ENCODE data around the gene RER1.
"Not testable (repeated sequence)": the region's sequence is repeated elsewhere in the genome, so short reads cannot be mapped to it uniquely, and the experiment has no call there.

RER1 gene

DNA sequence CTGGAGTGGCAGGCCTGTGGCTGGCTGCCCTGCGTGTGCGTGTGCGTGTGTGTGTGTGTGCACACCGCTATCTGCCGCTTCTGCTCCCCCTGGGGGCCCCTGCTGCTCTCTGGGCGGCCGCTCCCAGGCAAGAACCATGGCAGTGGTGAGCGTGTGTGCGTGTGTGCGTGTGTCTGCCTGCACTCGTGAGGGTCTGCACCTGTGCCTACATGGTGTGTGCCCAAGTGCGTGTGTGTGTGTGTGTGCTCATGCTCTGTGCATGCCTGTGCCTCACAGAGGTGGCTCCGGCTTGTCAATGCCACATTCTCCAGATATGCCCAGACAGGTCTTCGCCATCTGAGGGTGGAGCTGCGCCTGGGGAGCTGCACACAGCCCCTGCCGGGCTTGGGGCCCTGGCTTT is 39.5 kb downstream of the RER1 start:
- DNase-seq = no peak

DNA sequence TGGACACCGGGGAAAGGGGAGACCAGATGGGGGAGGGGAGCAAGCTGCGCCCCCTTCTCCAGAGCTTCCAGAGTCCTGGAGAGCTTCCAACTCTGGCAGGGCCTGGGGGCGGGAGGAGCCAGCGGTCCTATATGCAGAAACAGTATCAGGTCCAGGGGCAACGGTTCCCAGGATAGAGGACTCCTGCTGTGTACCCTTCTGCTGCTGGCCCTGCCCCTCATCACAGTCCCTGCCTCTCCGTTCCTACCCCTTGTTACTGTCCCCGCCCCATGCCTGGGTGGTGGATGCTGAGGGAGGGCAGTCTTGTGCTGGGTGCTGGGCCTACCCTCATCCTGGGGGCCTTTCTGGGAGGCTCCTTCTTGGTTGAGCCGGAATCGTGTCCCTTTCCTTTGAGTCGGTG is 39.9 kb downstream of the RER1 start:
- no peak for DNase-seq

DNA sequence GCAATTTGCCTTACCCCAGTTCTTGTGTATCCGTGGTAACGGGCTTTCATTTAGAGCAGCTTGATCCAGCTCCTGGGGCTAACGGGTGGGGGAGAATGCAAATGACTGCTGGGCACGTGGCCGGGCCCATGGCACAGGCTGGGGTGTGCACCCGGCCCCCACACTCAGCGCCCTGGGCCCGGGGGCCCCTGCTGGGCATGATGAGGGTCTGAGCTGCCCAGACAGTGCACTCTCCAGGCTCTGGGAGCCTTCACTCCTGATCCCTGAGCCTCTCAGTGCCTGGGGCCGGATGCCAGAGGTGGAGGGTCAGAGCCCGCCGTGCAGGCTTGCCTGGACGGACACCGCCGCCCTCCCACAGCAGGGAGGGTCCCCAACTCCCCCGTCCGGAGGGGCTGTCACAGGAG is 40.8 kb downstream of the RER1 start:
- DNase-seq = no peak

DNA sequence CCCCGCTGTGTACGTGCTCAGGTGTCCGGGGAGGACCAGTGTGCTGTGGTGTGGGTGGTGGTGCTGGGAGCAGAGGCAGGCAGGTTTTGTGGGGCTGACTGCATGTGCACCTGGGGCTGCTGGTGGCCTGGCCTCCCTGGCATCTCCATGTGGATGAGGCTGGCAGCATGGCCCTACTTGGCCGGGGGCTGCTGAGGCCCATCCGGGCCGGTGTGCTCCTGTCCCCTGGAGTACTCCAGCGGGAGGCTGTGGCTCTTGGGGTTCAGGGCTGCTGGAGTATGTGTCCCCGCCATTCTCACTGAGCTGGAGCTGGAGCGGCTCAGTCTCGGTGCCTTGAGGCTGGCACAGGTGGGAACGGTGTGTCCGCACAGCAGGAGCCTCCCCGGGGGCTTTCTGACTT is 41.6 kb downstream of the RER1 start:
- DNase-seq = no peak

DNA sequence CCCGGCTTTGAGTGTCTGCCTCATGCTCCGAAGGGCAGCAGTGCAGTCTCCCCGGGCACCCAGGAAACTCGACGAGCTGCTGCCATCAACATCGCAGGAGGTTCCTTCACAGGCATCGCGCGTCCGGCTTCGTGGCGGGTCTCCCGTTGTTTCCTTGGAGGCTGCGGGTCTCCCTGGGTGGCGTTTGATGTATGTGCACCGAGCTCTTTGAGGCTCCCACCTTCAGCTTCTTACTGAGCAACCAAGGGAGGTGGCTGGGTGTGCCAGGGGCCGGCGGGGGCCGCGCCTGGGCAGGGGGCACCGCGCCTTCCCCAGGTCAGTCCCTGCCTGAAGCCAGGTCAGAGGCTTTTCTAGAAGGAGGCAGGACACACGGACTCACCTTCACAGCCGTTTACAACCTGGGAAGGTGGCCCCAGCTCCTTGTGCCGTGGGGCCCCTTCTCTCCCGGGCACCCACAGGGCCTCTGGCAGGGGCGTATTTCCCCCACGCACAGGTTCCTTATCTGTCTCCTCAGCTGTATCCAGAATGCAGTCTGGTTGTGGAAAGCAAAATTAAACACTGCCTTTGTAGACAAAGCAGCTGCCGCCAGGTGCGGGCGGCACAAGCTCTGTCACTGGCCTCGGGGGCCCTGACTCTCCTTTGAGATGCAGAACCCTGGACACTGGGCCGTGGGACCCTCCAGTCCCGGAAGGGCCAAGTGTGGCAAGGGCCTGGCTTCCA is 42.5 kb downstream of the RER1 start:
- no peak for DNase-seq

DNA sequence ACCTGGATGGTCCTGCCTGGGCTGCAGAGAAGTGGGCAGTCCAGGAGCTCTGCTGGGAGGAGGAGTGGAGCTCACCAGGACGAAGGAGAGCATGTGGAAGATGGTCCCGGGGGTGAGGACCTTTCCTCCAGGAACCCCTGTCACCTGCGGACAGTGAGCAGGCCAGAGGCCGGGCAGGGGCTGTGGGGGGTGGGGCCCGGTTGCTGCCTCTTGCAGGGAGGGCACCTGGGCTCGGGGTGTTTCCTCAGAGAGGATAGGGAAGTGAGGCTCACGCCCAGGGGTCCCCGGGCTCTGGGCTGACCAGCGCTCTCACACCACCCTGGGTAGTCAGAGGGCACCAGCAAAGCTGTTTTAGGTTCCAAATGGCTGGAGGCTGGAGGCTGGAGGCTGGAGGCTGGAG is 43.5 kb downstream of the RER1 start:
- no peak for DNase-seq

DNA sequence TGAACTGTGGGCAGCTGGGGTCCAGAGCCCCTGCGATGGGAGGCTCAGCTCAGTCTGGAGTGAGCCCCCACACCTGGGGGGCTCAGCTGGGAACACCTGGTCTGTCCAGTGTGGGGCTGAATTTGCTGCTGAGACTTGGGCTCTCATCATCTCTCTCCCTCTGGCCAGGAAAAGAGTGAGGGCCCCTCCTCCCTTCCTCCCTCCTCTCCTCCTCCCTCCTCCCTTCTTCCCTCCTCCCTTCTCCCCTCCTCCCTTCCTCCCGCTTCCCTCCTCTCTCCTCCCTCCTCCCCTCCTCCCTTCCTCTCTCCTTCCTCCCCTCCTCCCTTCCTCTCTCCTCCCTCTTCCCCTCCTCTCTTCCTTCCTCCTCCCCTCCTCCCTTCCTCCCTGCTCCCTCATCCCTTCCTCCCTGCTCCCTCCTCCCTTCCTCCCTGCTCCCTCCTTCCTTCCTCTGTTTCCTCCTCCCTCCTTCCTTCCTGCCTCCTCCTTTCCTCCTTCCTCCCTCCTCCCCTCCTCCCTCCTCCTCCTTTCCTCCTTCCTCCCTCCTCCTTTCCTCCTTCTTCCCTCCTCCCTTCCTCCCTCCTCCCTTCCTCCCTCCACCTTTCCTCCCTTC is 44.2 kb downstream of the RER1 start:
- no peak for DNase-seq

DNA sequence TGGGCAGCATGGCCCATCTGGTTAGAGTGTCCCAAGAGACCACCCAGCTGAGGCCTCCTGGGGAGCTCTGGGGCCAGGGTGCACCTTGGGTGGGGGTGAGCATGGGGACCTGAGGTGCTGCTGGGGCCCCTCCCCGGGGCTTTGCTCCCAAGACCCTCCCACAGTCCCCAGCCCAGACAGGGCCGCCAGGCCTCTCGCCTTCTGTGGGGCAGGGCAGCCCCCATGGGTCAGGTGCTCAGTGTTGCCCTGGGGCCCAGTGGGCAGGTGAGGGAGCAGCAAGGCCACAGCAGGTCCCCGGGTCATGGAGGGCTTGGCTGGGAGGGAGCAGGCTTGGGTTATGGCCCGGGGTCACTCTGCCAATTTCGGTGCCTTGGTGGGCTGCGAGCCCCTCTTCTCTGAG is 45.2 kb downstream of the RER1 start:
- no peak for DNase-seq

DNA sequence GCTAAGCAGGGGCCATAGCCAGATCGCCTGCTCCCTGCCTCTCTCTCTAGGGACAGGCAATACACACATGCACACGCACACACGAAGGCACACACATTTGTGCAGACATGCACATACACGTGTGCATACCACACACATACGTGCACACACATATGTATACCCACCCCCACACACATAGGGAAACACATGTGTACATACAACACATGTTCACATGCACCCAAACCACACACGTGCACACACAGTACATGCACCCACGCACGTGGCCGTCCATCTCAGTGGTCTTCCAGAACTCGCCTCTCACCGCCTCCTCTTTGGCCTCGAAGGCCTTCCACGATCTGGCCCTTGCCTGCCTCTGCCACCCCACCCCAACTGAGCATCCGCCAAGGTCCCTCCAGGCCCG is 46.0 kb downstream of the RER1 start:
- DNase-seq = no peak

DNA sequence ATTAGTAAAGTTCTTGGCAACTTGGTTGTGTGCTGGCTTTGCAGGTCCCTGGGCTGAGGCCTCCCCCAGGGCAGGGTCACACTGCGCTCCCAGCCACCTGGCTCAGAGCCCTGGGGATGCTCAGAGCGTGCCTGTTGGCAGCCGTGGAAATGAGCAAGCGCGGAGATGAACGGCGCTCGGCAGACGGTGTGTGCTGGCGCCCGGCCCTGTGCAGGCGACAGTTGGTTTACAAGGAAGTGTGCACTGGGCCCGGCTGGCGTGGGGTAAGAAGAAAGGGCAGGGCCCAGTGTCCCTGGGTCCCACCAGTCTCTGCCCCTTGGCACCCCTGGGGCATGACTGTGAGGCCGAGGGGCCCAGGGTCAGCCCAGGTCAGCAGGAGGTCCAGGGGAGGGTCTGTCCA is 46.4 kb downstream of the RER1 start:
- DNase-seq = no peak

DNA sequence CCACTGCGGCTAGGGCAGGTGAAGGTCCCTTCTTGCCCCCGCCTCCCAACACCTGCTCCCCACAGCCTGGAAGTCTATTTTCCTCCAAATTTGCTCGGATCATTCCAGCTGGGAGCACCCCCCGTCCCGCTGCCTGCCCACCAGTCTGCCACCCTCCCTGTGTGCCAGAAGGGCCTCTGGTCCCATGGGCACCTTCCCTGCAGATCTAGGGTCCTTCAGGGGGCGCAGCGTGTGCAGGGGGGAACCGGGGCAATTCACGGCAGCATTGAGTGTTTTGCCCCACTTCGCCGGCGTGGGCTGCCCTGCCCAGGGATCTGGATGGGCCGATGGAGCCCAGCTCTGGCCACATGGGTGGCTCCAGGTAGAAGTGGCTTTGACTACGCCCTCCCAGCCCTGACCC is 47.0 kb downstream of the RER1 start:
- DNase-seq = no peak

DNA sequence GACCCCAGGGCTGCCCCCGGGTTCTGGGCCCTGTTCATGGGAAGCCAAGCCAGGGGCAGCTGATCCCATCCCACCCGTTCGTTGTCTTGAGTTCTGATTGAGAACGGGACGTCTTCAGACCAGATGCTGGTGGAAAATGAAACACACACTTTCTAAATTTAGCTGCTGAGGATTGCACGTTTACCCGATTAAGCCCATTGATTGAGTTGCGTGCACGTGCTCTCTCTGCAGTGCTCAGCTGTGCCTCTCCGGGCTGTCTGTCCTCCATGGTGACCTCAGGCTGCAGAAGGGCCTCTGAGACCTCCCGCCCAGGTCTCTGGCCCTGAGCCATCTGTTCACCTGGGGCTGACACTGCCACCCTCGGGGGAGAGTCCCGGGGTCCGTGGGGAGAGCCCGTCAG is 47.7 kb downstream of the RER1 start:
- no peak for DNase-seq

DNA sequence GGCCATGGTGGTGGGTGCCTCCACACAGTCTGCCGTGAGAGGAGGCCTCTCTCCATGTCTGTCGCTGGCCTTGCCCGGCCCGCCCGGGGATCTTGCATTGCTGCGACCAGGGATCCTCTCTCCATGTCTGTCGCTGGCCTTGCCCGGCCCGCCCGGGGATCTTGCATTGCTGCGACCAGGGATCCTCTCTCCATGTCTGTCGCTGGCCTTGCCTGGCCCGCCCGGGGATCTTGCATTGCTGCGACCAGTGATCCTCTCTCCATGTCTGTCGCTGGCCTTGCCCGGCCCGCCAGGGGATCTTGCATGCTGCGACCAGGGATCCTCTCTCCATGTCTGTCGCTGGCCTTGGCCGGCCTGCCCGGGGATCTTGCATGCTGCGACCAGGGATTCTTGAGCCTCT is 48.7 kb downstream of the RER1 start:
- DNase-seq = not testable (repeated sequence)

DNA sequence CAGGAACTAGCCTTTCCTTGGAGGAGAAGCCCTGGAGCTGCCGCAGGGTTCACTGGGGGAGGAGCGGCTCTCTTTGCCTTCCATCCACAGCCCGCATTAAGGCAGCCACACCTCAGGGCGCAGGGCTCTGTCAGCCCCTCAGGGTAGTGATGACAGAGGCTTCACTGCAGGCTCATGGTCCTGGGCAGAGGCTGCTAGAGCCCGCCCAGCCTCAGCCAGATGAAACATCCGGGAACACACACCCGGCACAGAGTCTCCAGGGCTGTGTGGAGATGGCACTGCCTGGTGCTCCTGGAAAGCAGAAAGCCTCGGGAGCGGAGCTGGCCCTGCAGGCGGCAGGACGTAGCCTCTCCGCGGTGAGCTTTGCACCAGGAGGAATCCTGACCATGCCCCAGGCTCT is 50.1 kb downstream of the RER1 start:
- DNase-seq = no peak

DNA sequence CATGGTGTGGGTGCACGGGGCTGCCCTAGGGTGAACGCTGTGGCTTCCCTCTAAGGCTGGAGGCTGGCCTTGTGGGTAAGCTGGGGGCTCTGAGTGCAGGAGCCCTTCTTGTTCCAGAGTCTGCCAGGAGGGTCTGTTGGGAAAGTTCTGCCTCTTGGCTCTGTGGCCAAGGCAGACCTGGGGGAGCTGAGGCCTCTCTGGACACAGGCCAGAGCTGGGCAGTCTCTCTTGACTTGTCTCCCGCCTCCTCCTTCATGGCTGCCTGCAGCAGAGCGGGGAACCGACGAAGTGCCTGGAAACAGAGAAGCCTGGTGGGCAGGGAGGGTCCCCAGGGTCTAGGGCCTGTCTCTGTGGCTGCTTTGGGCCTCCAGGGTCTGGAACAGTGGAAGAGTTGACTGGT is 51.0 kb downstream of the RER1 start:
- no peak for DNase-seq

DNA sequence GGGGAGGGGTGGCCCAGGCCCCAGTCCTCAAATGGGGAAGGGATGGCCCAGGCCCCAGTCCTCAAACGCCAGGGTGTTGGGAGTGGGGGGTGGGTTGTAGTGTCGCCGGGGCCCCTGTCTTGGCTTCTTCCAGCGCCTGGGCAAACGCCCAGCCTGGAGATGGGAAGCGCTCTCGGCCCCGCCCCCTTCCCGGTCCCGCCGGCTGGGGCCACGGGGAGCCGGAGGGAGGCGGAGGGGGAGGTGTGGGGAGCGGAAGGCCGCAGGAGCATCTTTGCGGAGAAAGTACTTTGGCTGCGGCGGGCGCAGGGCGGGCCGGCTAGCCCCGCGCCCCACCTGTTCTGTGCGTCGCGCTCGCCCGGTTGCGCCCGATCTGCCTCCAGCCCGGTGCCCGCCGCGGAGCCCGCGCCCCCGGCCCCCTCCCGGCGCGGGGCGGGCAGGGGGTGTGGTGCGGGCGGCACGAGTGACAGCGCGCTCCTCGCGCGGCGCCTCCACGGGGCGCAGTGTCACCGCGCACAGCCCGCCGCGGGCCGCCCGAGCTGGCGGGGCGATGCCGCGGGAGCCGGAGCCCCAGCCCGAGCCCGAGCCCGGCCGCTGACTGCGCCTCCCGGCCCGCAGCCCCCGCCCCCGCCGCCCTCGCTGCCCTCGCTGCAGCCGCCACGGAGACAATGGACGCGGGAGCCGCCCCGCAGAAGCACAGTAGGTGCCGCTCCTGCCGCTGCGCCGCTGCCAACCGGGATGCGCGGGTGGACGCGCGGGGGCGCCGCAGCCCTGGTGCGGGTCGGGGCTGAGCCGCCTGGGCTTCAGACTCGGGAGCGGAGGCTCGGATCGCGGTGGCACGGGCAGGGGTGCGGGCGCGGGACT is 51.9 kb downstream of the RER1 start:
- DNase-seq = no peak

DNA sequence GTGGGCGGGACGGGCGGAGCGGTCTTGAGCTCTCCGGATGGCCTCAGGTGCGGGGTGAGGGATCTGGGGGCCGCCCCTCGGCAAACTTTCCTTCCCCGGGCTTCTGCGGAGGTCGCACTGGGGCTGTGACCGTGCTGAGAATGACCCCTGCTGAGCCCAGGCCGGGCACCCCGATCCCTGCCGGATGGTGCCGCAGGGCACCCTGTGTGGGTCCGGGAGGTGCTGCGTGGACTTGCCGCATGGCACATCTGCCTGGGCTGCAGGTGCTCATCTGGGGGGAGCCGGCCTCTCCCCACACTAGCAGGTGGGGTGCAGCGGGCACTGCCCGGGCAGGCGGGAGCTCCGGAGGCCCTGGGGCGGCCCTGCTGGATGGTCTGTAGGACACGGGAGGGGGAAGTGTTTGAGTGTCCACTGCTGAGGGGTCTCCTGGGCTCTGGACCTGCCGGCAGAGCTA is 52.5 kb downstream of the RER1 start:
- DNase-seq = no peak

DNA sequence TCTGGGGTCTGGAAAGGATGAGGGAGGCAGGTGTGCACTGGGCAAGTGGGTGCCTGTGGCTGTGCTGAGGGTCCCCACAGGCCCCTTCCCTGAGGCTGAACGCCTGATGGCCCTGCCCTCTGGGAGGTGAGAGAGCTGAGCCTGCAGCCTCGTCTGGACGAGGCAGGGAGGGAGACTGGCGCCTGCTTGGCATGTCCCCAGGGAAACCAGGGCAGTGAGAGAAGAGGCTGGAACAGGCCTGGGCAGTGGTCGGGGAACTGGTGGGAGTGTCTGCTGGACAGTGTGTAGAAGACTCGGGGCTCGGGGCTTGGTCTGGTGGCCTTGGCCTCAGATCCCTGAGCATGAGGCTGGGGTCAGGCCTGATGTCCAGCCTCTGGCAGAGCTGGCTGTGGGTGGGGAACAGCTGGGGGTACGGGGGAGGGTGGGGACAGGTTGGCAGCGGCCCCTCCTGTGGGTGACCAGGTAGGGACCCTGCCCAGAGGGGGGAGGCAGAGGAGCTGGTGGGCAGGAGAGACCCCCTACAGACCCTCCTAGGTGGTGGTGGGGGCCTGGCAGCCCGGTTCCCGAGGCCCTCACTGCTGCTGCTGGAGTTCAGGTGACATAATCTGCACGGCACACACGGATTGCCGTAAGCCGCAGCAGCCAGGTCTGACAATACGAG is 53.7 kb downstream of the RER1 start:
- DNase-seq = no peak

DNA sequence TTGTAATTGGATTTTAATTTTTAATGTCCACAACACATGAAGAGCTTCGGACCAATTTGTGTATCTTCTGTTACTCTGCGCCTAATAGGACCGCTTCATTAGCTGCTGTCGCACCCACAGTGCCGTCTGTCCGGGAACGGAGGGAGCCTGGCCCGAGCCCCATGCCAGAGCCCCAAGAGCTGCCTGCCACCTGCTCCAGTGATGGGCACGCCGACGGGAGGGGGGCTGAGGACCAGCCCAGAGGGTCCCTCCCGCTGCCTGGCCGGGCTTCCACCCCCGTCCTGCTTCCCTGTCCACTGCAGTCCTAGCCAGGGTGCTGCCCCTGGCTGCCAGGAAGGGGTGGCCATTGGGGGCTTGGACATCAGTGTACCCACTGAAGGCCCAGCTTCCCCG is 54.2 kb downstream of the RER1 start:
- no peak for DNase-seq

DNA sequence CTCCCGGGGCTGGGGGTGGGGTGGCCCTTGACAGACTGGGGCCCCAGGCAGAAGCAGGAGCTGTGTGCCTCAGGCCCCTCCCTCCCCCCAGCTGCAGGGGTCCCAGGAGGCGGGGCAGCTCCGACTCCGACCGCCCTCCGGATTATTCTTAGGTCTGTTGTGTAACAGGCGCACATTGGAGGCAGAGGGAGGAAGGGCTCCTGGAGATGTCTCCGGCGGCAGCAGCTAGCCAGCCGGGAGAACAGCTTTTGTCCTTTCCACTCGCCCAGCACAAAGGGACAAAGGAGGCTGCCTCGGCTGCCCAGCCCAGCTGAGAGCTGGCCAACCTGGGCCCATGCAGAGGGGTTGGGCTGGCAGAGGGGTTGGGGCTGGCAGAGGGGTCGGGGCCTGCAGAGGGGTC is 54.8 kb downstream of the RER1 start:
- DNase-seq = no peak

DNA sequence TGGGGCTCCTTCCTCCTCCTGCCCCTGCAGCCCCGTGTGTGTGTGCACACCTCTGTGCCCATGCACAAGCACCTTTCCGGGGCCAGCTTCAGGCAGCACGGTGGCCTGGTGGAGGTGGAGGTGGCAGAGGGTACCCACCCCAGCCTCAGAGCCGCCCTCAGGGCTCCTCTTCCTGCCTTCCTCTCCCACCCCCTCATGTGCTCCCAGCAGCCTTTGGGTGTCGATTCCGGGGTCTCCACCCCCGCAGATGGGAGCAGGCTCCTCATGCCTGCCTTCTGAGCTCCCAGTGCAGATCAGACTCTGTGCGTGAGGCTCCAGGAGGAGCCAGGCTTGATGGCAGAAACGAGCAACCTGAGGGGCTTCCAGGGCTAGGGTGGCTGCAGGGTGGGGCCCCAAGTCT is 55.2 kb downstream of the RER1 start:
- DNase-seq = no peak

DNA sequence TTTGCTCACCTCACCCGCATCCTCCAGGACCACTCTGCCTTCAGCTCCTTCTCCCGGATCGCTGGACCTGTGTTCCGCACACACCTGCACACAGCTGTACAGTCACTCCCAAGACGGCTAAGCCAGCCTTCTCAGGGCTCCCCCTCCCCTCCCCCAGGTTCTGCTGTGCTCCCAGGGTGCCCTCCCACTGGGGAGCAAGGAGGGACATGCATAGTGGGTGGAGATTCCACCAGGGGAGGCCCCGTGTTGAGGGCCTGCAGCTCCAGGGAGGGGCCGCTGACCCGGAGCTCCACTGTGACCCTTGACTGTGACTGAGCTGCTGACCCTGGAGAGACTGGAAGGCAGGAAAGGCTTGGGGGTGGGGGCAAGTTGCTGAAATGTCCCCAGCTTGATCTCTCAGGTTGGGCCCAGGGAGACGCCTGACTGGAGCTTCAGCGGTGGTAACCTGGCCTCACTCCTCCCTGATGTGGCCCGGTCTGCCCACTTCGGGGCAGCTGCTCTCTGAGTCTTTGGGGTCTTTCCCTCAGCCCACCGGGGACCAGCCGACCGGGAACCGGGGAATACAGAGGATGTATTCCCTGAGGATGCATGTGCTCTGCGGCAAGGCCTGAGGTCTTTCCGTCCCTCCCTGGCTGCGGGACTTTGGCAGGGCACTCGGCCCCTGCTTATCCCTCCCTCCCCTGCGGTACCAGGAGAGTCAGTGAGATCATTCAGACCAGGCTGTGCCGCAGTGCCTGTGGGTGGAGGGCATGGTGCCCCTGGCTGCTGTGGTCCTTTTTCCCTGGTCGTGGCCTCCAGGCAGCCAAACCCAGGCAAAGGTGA is 55.8 kb downstream of the RER1 start:
- no peak for DNase-seq

DNA sequence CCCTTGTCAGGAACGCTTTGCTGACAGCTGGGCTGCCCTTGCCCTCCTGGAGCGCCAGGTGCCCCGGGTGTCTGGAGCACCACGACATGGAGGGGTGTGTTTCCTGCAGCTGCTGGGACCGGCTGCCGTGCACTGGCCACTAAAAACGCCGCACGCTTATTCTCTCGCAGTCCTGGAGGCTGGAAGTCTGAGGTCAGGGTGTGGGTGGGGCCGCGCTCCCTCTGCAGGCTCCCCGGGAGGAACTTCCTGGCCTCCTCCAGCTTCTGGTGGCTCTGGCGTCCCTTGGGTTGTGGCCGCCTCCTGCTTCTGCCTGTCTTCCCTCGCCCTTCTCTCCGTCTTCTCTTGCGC is 56.4 kb downstream of the RER1 start:
- DNase-seq = no peak
